KMS-11 (cell line): ENCODE results near the gene CCDC175.
A peak's percentile ranks its signal among the peaks of the same experiment; 100 is the strongest.

Experiments used
- H2AFZ ChIP-seq: fragments of 200-600 bp; sonication (generic); 2 replicates; pipeline ENCODE4 v1.6.1; 2016; ENCODE audit warnings: antibody characterized with exemption, mixed run types, low read depth
- H3K27ac ChIP-seq: fragments of 200-600 bp; sonication (generic); 2 replicates; pipeline ENCODE4 v1.6.1; 2016; ENCODE audit warnings: mild to moderate bottlenecking, mixed run types
- H3K27me3 ChIP-seq: fragments of 200-600 bp; sonication (generic); 2 replicates; pipeline ENCODE4 v1.6.1; 2017; ENCODE audit warnings: mild to moderate bottlenecking, low read depth, mixed run types, moderate library complexity; ENCODE audit not compliant: insufficient read depth
- H3K36me3 ChIP-seq: fragments of 200-600 bp; sonication (generic); 2 replicates; pipeline ENCODE4 v1.6.1; 2017; ENCODE audit warnings: mild to moderate bottlenecking, mixed run types; ENCODE audit not compliant: insufficient read depth
- H3K4me1 ChIP-seq: fragments of 200-600 bp; sonication (generic); 2 replicates; pipeline ENCODE4 v1.6.1; 2016; ENCODE audit warnings: mild to moderate bottlenecking, low read depth, mixed run types; ENCODE audit not compliant: poor library complexity, severe bottlenecking
- H3K4me2 ChIP-seq: fragments of 200-600 bp; sonication (generic); 2 replicates; pipeline ENCODE4 v1.7.0; 2016; ENCODE audit warnings: mild to moderate bottlenecking, mixed run types
- H3K4me3 ChIP-seq: fragments of 200-600 bp; sonication (generic); IDR thresholded peaks from 2 replicates; pipeline ENCODE4 v1.6.1; 2017; ENCODE audit warnings: low read depth, low read length, mixed read lengths; ENCODE audit not compliant: insufficient read depth
- H3K79me2 ChIP-seq: fragments of 200-600 bp; sonication (generic); 2 replicates; pipeline ENCODE4 v1.6.1; 2016; ENCODE audit warnings: low read depth, mixed run types; ENCODE audit not compliant: insufficient read depth
- H3K9ac ChIP-seq: fragments of 200-600 bp; sonication (generic); 2 replicates; pipeline ENCODE4 v1.6.1; 2016; ENCODE audit warnings: mild to moderate bottlenecking, mixed run types
- H4K20me1 ChIP-seq: fragments of 200-600 bp; sonication (generic); 2 replicates; pipeline ENCODE4 v1.6.1; 2016; ENCODE audit warnings: mild to moderate bottlenecking, mixed run types; ENCODE audit not compliant: insufficient read depth
- CTCF ChIP-seq: fragments of 200-600 bp; sonication (generic); conservative IDR thresholded peaks from 2 replicates; pipeline ENCODE4 v1.6.1; 2017; ENCODE audit warnings: low read depth, mild to moderate bottlenecking, antibody characterized with exemption, low read length, moderate library complexity, mixed read lengths

CCDC175 gene

GRCh38 chr14:59507752-59508103, 68.9 kb downstream of the CCDC175 start:
- no peak overlapping the region for H2AFZ ChIP-seq
- no peak overlapping the region for H3K9ac ChIP-seq
- no peaks in the 10 kb centered on the region for H3K79me2 ChIP-seq
- no peak overlapping the region for H3K4me2 ChIP-seq
- H3K36me3 ChIP-seq, result no peaks in the 10 kb centered on the region
- H4K20me1 ChIP-seq, result no peaks in the 10 kb centered on the region
- H3K27ac ChIP-seq, result no peak overlapping the region
- H3K27me3 ChIP-seq, result no peaks in the 10 kb centered on the region
- no peak overlapping the region for H3K4me3 ChIP-seq
- no peak for TF ChIP-seq CTCF
- H3K4me1 ChIP-seq, result no peaks in the 10 kb centered on the region

GRCh38 chr14:59507063-59507751, 69.4 kb downstream of the CCDC175 start:
- H3K4me2 ChIP-seq, result no peak overlapping the region
- H3K27ac ChIP-seq, result no peak overlapping the region
- H3K4me3 ChIP-seq, result no peak overlapping the region
- H3K9ac ChIP-seq, result no peak overlapping the region
- H3K27me3 ChIP-seq, result no peaks in the 10 kb centered on the region
- H3K79me2 ChIP-seq, result no peaks in the 10 kb centered on the region
- H3K36me3 ChIP-seq, result no peaks in the 10 kb centered on the region
- no peak overlapping the region for H2AFZ ChIP-seq
- no peaks in the 10 kb centered on the region for H4K20me1 ChIP-seq
- peak; percentile 81 for TF ChIP-seq CTCF
- no peaks in the 10 kb centered on the region for H3K4me1 ChIP-seq

GRCh38 chr14:59503256-59503655, 73.4 kb downstream of the CCDC175 start:
- H3K36me3 ChIP-seq, result no peaks in the 10 kb centered on the region
- no peak overlapping the region for H3K4me3 ChIP-seq
- no peaks in the 10 kb centered on the region for H3K79me2 ChIP-seq
- no peak overlapping the region for H3K9ac ChIP-seq
- no peak overlapping the region for H2AFZ ChIP-seq
- H3K27ac ChIP-seq, result no peak overlapping the region
- no peak for TF ChIP-seq CTCF
- no peaks in the 10 kb centered on the region for H4K20me1 ChIP-seq
- no peaks in the 10 kb centered on the region for H3K4me1 ChIP-seq
- H3K27me3 ChIP-seq, result no peaks in the 10 kb centered on the region
- H3K4me2 ChIP-seq, result no peak overlapping the region

GRCh38 chr14:59500732-59501131, 75.9 kb downstream of the CCDC175 start:
- Histone ChIP-seq H3K9ac (no peak overlapping the region), H3K4me3 (no peak overlapping the region), H3K27ac (no peak overlapping the region), H3K4me1 (no peaks in the 10 kb centered on the region), H3K36me3 (no peaks in the 10 kb centered on the region), H4K20me1 (no peaks in the 10 kb centered on the region), H2AFZ (no peak overlapping the region), H3K27me3 (no peaks in the 10 kb centered on the region), H3K4me2 (no peak overlapping the region), H3K79me2 (no peaks in the 10 kb centered on the region)
- TF ChIP-seq CTCF, result no peak
